IPS-18a (cell line): Measurements from ENCODE around the gene USP17L18.
"Not testable (repeated sequence)": the region's sequence is repeated elsewhere in the genome, so short reads cannot be mapped to it uniquely, and the experiment has no call there.

ENCODE experiments used
- H3K27ac ChIP-seq: one replicate; pipeline ENCODE4 v1.5.1; 2013; ENCODE audit warnings: low read length
- H3K27me3 ChIP-seq: one replicate; pipeline ENCODE4 v1.6.1; 2013; ENCODE audit warnings: mild to moderate bottlenecking, low read length; ENCODE audit not compliant: control insufficient read depth, insufficient read depth
- H3K36me3 ChIP-seq: one replicate; pipeline ENCODE4 v1.6.1; 2013; ENCODE audit warnings: low read depth, low read length; ENCODE audit not compliant: control insufficient read depth
- H3K4me1 ChIP-seq: one replicate; pipeline ENCODE4 v1.6.1; 2013; ENCODE audit warnings: low read depth, low read length; ENCODE audit not compliant: control insufficient read depth
- H3K4me3 ChIP-seq: one replicate; pipeline ENCODE4 v1.5.1; 2013; ENCODE audit warnings: low read length
- H3K9ac ChIP-seq: one replicate; pipeline ENCODE4 v1.6.1; 2013; ENCODE audit warnings: mild to moderate bottlenecking, low read length, moderate library complexity
- H3K9me3 ChIP-seq: one replicate; pipeline ENCODE4 v1.6.1; 2013; ENCODE audit warnings: low read depth, low read length; ENCODE audit not compliant: control insufficient read depth

Gene USP17L18

GRCh38 chr4:9247953-9248680, at the start of gene USP17L18:
Gene USP17L18 (plus strand): TSS chr4:9248630. CDS start chr4:9248630, 0 bp downstream.
- not testable (repeated sequence) for H3K27ac ChIP-seq, H3K9me3 ChIP-seq

GRCh38 chr4:9210357-9210756, 38.1 kb upstream of the USP17L18 start, which contains the start of gene USP17L10:
Gene USP17L10 (plus strand): TSS chr4:9210657. CDS start chr4:9210657, 0 bp downstream.
- H3K9ac ChIP-seq = not testable (repeated sequence)

More at GRCh38 chr4:9247953-9248680, at the start of gene USP17L18:
- H3K4me3 ChIP-seq, H3K4me1 ChIP-seq, H3K36me3 ChIP-seq, H3K9ac ChIP-seq, H3K27me3 ChIP-seq: not testable (repeated sequence)

GRCh38 chr4:9214701-9215100, 33.7 kb upstream of the USP17L18 start:
- not testable (repeated sequence) for H3K4me1 ChIP-seq, H3K36me3 ChIP-seq, H3K4me3 ChIP-seq, H3K9ac ChIP-seq, H3K9me3 ChIP-seq, H3K27ac ChIP-seq, H3K27me3 ChIP-seq

More at GRCh38 chr4:9210357-9210756, 38.1 kb upstream of the USP17L18 start, which contains the start of gene USP17L10:
- not testable (repeated sequence) for H3K27ac ChIP-seq, H3K4me1 ChIP-seq, H3K36me3 ChIP-seq, H3K4me3 ChIP-seq, H3K27me3 ChIP-seq, H3K9me3 ChIP-seq

- H3K36me3 ChIP-seq, H3K27ac ChIP-seq, H3K9ac ChIP-seq, H3K4me3 ChIP-seq, H3K9me3 ChIP-seq, H3K4me1 ChIP-seq, H3K27me3 ChIP-seq: not testable (repeated sequence)
These were observed 33.3 kb upstream of the USP17L18 start, which contains the start of gene USP17L11 for GRCh38 chr4:9215105-9215504. Gene USP17L11 (plus strand): TSS chr4:9215405. CDS start chr4:9215405, 0 bp downstream.

- not testable (repeated sequence) for H3K4me1 ChIP-seq, H3K9me3 ChIP-seq, H3K36me3 ChIP-seq, H3K4me3 ChIP-seq, H3K27me3 ChIP-seq, H3K27ac ChIP-seq, H3K9ac ChIP-seq
These were observed 28.6 kb upstream of the USP17L18 start, which contains the start of gene USP17L12 for GRCh38 chr4:9219852-9220251. Gene USP17L12 (plus strand): TSS chr4:9220152. CDS start chr4:9220152, 0 bp downstream.

- not testable (repeated sequence) for H3K9ac ChIP-seq, H3K27ac ChIP-seq, H3K36me3 ChIP-seq, H3K4me3 ChIP-seq, H3K4me1 ChIP-seq, H3K9me3 ChIP-seq, H3K27me3 ChIP-seq
These were observed 23.8 kb upstream of the USP17L18 start, which contains the start of gene USP17L13 for GRCh38 chr4:9224596-9224995. Gene USP17L13 (plus strand): TSS chr4:9224896. CDS start chr4:9224896, 0 bp downstream.

GRCh38 chr4:9230249-9230648, 18.2 kb upstream of the USP17L18 start:
- not testable (repeated sequence) for H3K9me3 ChIP-seq, H3K4me3 ChIP-seq, H3K36me3 ChIP-seq, H3K4me1 ChIP-seq, H3K9ac ChIP-seq, H3K27me3 ChIP-seq, H3K27ac ChIP-seq

GRCh38 chr4:9234085-9234484, 14.3 kb upstream of the USP17L18 start, which contains the start of gene USP17L15:
Gene USP17L15 (plus strand): TSS chr4:9234385. CDS start chr4:9234385, 0 bp downstream.
- H3K9me3 ChIP-seq, H3K4me3 ChIP-seq, H3K9ac ChIP-seq, H3K27ac ChIP-seq, H3K27me3 ChIP-seq, H3K4me1 ChIP-seq, H3K36me3 ChIP-seq: not testable (repeated sequence)

GRCh38 chr4:9238461-9238860, 10.0 kb upstream of the USP17L18 start:
- not testable (repeated sequence) for H3K9ac ChIP-seq, H3K4me3 ChIP-seq

GRCh38 chr4:9243579-9243978, 4.9 kb upstream of the USP17L18 start, which contains the start of gene USP17L17:
Gene USP17L17 (plus strand): TSS chr4:9243879. CDS start chr4:9243879, 0 bp downstream.
- H3K27me3 ChIP-seq, H3K4me3 ChIP-seq: not testable (repeated sequence)

More at GRCh38 chr4:9238461-9238860, 10.0 kb upstream of the USP17L18 start:
- not testable (repeated sequence) for H3K36me3 ChIP-seq, H3K27me3 ChIP-seq, H3K4me1 ChIP-seq, H3K9me3 ChIP-seq, H3K27ac ChIP-seq

GRCh38 chr4:9253078-9253477, 4.6 kb downstream of the USP17L18 start, which contains the start of gene USP17L19:
Gene USP17L19 (plus strand): TSS chr4:9253378. CDS start chr4:9253378, 0 bp downstream.
- not testable (repeated sequence) for H3K9ac ChIP-seq, H3K4me3 ChIP-seq, H3K9me3 ChIP-seq, H3K27me3 ChIP-seq, H3K27ac ChIP-seq, H3K4me1 ChIP-seq, H3K36me3 ChIP-seq

More at GRCh38 chr4:9243579-9243978, 4.9 kb upstream of the USP17L18 start, which contains the start of gene USP17L17:
- not testable (repeated sequence) for H3K4me1 ChIP-seq, H3K36me3 ChIP-seq, H3K9ac ChIP-seq, H3K9me3 ChIP-seq, H3K27ac ChIP-seq

- not testable (repeated sequence) for H3K36me3 ChIP-seq, H3K27ac ChIP-seq, H3K9ac ChIP-seq, H3K4me3 ChIP-seq, H3K27me3 ChIP-seq, H3K9me3 ChIP-seq, H3K4me1 ChIP-seq
These were observed 9.4 kb downstream of the USP17L18 start, which contains the start of gene USP17L20 for GRCh38 chr4:9257824-9258223. Gene USP17L20 (plus strand): TSS chr4:9258124. CDS start chr4:9258124, 0 bp downstream.
